Medulla oblongata (tissue), 1 donor: ENCODE data around the gene SMPD2.

Experiments
- DNase-seq: peaks from one replicate; pipeline ENCODE4 v3.0.0-alpha.2; 2015; ENCODE audit errors: extremely low spot score

Gene SMPD2

GRCh38 chr6:109446541-109446940 lies 6.0 kb downstream of the SMPD2 start:
- DNase-seq, result no peak

- DNase-seq, result no peak
These were observed 6.6 kb downstream of the SMPD2 start for GRCh38 chr6:109447087-109447486.

DNA sequence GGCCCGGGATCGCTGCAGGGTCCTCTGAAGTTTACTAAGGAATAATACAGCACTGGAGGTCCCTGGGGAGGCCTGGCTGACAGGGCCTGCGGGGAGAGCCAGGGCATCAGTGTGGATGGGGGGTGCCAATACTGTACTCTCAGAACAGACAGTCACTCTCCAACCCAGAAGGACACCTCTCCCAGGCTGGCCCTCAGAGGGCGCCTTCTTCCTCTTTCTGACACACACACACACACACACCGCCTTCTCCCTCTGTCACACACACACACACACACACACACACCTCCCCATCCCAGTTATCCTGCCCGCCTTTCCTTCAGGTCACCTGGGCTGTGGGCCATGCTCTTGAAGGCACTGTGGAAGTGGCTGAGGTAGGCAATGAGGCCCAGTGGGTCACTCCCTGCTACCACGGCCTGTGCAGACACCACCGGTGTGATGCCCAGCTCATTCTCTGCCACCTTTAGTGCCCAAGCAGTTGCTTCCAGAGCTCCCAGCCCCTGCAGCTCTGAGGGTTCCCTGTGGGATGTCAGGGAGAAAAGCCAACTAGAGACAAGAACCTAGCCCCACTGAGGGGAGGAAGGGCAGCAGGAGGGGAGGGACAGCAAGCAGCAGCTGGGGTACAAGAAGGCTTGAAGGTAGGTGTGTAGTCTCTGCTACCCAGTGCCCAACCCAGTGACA lies 7.5 kb downstream of the SMPD2 start:
- no peak for DNase-seq

DNA sequence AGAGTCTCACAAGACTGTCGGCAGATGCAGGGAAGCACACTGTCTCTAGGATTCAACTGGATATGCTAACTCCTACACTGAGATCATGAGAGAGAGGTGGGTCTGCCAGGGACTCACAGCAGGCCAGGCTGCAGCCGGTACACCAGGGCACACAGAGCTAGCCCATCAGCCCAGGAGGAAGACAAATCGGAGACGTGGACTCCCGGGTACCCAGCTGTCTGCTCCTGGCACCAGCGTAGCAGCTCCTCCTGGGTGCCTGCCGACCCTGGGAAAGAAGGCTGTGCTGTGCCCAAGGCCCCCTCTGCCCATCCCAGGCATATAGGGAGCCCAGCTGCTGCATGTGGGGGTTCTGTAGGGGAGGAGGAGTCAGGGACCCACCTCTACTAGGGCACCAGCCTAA lies 8.1 kb downstream of the SMPD2 start:
- no peak for DNase-seq

- no peak for DNase-seq
These were observed 8.7 kb downstream of the SMPD2 start for GRCh38 chr6:109449064-109449794.

DNA sequence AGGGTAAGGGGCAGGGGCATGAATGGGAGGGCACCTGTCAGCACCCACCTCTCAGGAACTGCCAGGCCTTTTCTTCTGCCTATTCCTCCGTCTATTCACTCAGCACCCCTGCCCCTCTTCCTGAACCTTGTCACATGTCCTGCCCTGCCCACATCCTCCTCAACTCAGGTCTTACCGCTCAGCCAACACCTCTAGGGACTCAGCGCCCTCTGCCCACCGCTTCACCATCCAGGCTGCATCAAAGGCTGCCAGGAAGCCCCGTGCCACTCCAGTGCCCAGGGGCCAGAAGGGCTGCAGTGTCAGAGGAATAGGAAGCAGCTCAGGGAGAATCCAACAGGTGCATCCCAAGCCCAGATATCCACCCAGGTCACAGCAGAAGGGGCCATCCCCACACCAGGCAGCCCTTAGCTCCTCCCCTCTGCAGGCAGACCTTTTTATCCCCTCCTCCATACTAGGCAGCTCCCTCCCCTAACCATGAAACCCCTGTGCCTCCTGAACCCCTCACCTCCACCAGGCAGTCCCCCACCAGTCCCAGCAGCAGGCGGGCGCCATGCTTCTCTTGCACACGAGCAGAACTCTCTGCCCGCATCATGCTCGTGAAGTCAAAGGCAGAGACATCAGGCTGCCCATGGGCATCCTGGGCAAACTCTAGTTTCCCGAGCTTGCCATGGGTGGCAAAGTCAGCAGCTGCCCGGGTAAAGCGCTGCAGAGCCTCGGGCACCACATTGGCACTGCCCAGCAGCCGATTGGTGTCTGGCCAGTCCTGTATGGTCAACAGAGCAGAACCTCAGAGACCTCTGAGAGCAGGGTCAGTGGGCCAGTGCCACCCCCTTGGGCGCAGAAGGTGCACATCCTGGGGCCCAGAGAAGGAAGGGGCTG lies 9.5 kb downstream of the SMPD2 start:
- DNase-seq, result no peak

GRCh38 chr6:109450801-109451200 lies 10.3 kb downstream of the SMPD2 start:
- DNase-seq, result no peak

GRCh38 chr6:109451376-109451775 lies 10.9 kb downstream of the SMPD2 start:
- no peak for DNase-seq

- DNase-seq, result no peak
These were observed 11.7 kb downstream of the SMPD2 start for GRCh38 chr6:109452181-109452580.

GRCh38 chr6:109453156-109453555 lies 12.6 kb downstream of the SMPD2 start:
- DNase-seq, result no peak

DNA sequence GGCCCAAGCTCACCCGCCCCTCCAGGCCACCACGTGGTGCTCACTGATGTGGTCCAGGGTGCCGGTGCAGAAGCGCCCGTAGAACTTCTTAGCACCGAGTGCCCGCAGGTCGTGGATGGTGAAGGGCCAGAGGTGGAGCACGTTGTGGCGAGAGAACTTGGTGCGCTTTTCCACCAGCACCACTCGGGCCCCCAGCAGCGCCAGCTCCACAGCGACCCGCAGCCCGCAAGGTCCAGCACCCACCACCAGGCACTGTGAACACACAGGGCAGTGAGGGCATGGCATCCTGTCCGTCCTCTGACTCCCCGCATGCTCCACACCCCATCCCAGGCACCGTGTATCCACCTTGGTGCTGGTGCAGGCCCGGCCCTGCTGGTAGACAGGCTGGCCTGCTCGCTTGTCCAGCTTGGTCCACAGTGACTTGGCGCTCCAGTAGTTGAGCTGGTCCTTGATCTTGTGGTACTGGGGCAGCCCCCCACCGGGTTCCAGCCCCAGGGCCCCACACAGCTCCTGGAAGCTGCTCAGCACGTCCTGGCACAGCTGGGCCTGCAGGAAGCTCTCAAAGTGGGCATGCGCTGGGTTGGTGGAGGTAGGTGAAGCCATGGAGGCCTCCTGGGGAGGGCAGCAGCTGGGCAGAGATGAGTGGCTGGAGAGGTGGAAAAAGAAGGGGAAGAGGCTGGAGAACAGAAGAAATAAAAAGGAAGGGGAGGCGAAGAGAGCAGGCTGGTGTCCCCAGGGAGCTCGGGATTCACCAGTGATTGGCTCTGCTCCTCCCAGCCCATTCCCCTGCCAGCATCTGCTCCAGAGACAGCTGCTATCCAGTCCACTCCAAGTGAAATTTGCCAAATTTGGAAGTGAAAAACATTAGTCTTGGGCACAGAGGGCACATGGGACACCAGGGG lies 13.3 kb downstream of the SMPD2 start:
- DNase-seq, result no peak

- peak; percentile 86 for DNase-seq
These were observed 14.2 kb downstream of the SMPD2 start for GRCh38 chr6:109454496-109455436.

DNA sequence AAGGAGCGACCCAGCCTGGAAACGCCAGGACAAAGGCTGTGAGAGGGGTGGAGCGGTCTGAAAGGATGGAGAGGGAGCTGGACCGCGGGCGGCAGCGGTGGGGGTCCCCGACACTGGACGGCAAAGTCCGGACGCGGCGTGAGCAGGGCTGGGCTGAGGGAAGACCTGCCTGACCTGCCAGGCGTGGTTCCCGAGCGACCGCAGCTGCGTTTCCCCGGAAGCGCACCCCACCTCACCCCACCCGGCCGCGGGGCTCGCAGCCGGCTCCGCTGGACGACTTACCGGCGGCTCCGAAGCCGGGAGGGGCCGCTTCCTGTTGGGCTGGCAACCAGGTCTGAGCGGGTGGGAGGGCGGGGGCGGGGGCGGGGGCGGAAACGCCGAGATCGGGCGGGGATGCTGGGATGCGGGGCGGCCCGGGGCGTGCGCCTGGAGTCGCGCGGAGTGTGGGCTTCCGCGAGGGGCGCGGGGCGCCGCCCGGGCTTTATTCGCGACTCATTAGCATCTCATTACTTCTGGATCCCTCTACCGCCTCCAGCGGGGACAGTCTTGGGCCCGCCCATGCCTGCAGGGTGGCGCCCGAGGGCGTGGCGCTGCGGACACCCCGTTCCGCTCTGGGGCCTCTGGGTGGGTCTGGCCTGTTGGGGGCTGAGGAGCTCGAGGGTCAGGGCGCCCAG lies 15.1 kb downstream of the SMPD2 start, which contains the start of gene MICAL1:
Gene MICAL1, minus strand, starts transcription at position 336 of the 674 bp plus-strand sequence. CDS start 1,576 bp downstream, outside the sequence.
- DNase-seq, result peak; percentile 72

GRCh38 chr6:109456111-109456583 lies 15.6 kb downstream of the SMPD2 start:
- DNase-seq, result no peak

DNA sequence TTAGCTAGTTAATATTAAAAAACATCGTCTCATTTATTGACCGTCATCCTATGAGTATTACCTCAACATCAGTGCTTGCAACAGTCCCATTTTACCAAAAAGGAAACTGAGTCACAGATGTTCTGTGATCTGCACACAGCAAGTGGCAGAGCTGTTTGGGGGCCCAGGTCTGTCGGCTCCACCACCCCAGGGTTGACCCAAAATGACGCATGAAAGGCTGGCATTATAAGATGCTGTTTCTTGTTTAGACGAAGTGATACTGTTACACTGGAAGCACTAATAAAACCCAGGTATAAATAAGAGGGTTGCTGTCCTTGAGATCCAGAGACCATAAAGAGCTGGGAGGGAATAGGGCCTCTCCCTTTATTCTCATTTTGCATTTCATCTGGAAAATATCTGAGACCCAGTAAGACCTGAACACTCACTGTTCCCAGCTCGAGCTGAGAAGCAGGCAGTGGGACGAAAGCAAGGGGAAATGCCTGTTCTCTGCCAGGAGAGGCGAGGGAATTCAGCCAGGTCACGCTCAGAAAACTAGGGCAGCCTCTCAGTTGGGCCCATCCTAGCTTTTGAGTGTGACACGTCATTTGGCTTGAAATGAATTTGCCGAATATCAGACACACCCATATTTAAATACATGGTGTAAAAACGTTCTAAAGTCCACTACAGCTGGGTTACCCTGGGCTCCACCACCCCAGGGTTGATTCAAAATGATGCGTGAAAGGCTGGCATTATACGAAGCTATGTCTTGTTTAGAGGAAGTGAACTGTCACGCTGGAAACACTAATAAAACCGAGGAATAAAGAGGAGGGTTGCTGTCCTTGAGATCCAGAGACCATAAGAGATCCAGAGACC lies 16.4 kb downstream of the SMPD2 start:
- DNase-seq, result peak; percentile 75

GRCh38 chr6:109457562-109457996 lies 17.1 kb downstream of the SMPD2 start:
- DNase-seq, result no peak

DNA sequence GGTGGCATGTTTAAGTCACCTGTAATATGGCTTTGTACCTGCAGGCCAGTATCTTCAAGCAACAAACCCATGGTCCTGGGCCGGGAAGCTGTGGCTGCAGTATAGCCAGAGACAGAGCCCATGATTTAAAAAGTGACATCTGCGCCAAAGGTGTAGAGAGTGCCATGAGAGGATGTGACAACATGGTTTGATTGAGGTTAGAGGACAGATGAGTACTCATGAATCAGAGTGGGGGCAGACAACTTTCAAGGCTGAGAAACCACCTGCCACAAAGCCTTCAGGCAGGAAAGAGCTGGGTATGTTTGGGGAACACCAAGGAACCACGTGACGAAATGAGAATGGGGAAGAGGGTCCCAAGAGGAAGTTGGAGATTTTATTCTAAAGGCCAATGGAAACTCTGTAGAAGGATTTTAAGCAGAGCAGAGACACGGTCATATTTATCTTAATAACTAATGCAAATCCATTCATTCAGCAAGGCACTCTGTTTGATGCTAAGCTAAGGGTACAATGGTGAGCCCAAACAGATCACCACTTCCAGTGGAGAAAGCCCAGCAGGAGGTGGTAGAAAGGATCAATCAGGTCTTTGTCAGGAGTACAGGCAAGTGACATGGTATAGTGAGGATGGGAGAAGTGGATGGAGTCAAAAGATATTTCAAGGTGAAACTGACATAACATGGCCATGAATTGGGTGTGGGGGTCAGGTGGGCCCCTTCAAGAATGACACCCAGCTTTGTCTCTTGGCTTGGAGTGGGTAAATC lies 18.4 kb downstream of the SMPD2 start:
- DNase-seq, result peak; percentile 86
